HCT116 (cell line): ENCODE measurements around the gene RNF207. TPM values are rescaled to one million over a fixed set of nuclear protein-coding genes. Genes with fewer than 3 reads are reported as not detected.

Experiments used
- ATAC-seq: fragments of 200-7000 bp; cut with Tn5 transposase; 2 replicates; pipeline ENCODE4 v1.9.1; 2020; ENCODE audit warnings: mild to moderate bottlenecking, moderate library complexity
- BruUV-seq: library from RNA; stranded (reverse); fragments of 400-500 nt; replicated peaks from 2 replicates; lab custom pipeline; 2021; lab: Mats Ljungman, UMichigan
- CTCF ChIA-PET: fragments of 300-600 bp; sonication (Branson Sonifier 250); formaldehyde crosslinking; loops from one replicate; lab custom pipeline; 2021; ENCODE audit warnings: antibody characterized with exemption; lab: Charles Lee
- POLR2A ChIA-PET: fragments of 300-600, 350-600 bp; sonication (Branson Sonifier 250); formaldehyde crosslinking; loops from one replicate; lab custom pipeline; 2021; ENCODE audit warnings: antibody characterized with exemption; lab: Charles Lee
- RAD21 ChIA-PET, 2 experiments: fragments of 300-600 bp; sonication (Branson Sonifier 250); formaldehyde crosslinking; loops; one replicate each; lab custom pipeline; 2023; ENCODE audit warnings: low total read pairs in 2 of 2; ENCODE audit not compliant: uncharacterized antibody in 2 of 2, unreplicated experiment in 2 of 2, low non-redundant PET in 1 of 2; lab: Charles Lee
- DNase-seq: peaks from one replicate; pipeline ENCODE4 v3.0.0-alpha.2; 2010; ENCODE audit warnings: low read depth, low spot score
- H2AFZ ChIP-seq: fragments of 200-600 bp; shearing (Covaris generic), sonication (generic); 2 replicates; pipeline ENCODE4 v1.6.1; 2017; ENCODE audit warnings: low read depth, mixed run types, mixed read lengths, antibody characterized with exemption, low read length; ENCODE audit not compliant: poor library complexity, severe bottlenecking
- H3K27ac ChIP-seq: 2 replicates; pipeline ENCODE4 v1.5.1; 2012; ENCODE audit warnings: low read depth, low read length
- H3K27me3 ChIP-seq: fragments of 200-600 bp; sonication (generic); 2 replicates; pipeline ENCODE4 v1.6.1; 2016; ENCODE audit warnings: mixed run types, low read length, mixed read lengths; ENCODE audit not compliant: insufficient read depth
- H3K36me3 ChIP-seq, 2 experiments: fragments of 200-500 bp in 1 of 2; fragments of 200-600 bp in 1 of 2; sonication (Bioruptor generic) in 1 of 2; sonication (generic) in 1 of 2; 2 replicates each; pipeline versions ENCODE4 v1.5.1 to v1.6.1; 2014 to 2016; ENCODE audit warnings: low read length in 2 of 2, inconsistent platforms in 1 of 2, mixed read lengths in 1 of 2, mixed run types in 1 of 2; ENCODE audit not compliant: insufficient read depth in 2 of 2, control insufficient read depth in 1 of 2
- H3K4me1 ChIP-seq, 2 experiments: fragments of 200-600 bp in 1 of 2; sonication (generic) in 1 of 2; 2 replicates each; pipeline versions ENCODE4 v1.5.1 to v1.6.1; 2012 to 2017; ENCODE audit warnings: low read length in 2 of 2, inconsistent platforms in 1 of 2, mild to moderate bottlenecking in 1 of 2, mixed read lengths in 1 of 2, mixed run types in 1 of 2, moderate library complexity in 1 of 2; ENCODE audit not compliant: insufficient read depth in 2 of 2, control insufficient read depth in 1 of 2
- H3K4me2 ChIP-seq: fragments of 200-600 bp; sonication (generic); 2 replicates; pipeline ENCODE4 v1.6.1; 2017; ENCODE audit warnings: mixed run types, low read length, mixed read lengths
- H3K4me3 ChIP-seq, 2 experiments: fragments of 200-600 bp in 1 of 2; sonication (generic) in 1 of 2; replicated peaks in 1 of 2; 2 replicates each; pipeline ENCODE4 v1.5.1; 2011 to 2016; ENCODE audit warnings: low read length in 2 of 2, control low read depth in 1 of 2, low read depth in 1 of 2, mild to moderate bottlenecking in 1 of 2, mixed read lengths in 1 of 2, mixed run types in 1 of 2
- H3K79me2 ChIP-seq: fragments of 200-600 bp; sonication (generic); 2 replicates; pipeline ENCODE4 v1.6.1; 2017; ENCODE audit warnings: mild to moderate bottlenecking, mixed run types, low read length, moderate library complexity, mixed read lengths; ENCODE audit not compliant: insufficient read depth
- H3K9ac ChIP-seq: fragments of 200-600 bp; sonication (generic); 2 replicates; pipeline ENCODE4 v1.6.1; 2016; ENCODE audit warnings: low read length, mixed read lengths
- H3K9me2 ChIP-seq: fragments of 200-600 bp; sonication (generic), shearing (Covaris generic); 2 replicates; pipeline ENCODE4 v1.6.1; 2017; ENCODE audit warnings: mixed run types, mild to moderate bottlenecking, moderate library complexity; ENCODE audit not compliant: insufficient read depth
- H3K9me3 ChIP-seq, 2 experiments: fragments of 200-500 bp in 1 of 2; fragments of 200-600 bp in 1 of 2; sonication (Bioruptor generic) in 1 of 2; sonication (generic) in 1 of 2; 2 replicates each; pipeline ENCODE4 v1.6.1; 2014 to 2017; ENCODE audit warnings: low read length in 2 of 2, mixed read lengths in 2 of 2, inconsistent platforms in 1 of 2, low read depth in 1 of 2, mild to moderate bottlenecking in 1 of 2, mixed run types in 1 of 2, moderate library complexity in 1 of 2; ENCODE audit not compliant: control insufficient read depth in 1 of 2, insufficient read depth in 1 of 2
- H4K20me1 ChIP-seq: fragments of 200-600 bp; sonication (generic), shearing (Covaris generic); 2 replicates; pipeline ENCODE4 v1.6.1; 2017; ENCODE audit warnings: mixed run types, mild to moderate bottlenecking, moderate library complexity; ENCODE audit not compliant: insufficient read depth
- CBX3 ChIP-seq: IDR thresholded peaks from 2 replicates; pipeline ENCODE4 v1.6.1; 2012; ENCODE audit warnings: low read depth
- CEBPB ChIP-seq: IDR thresholded peaks from 2 replicates; pipeline ENCODE4 v1.6.1; 2012; ENCODE audit warnings: low read depth
- CTCF ChIP-seq, 3 experiments: fragments of 200-600 bp in 1 of 3; sonication (generic) in 1 of 3; IDR thresholded peaks in 2 of 3; conservative IDR thresholded peaks in 1 of 3; 2 replicates each; pipeline ENCODE4 v1.5.1; 2012 to 2017; ENCODE audit warnings: low read depth in 2 of 3, low read length in 2 of 3, antibody characterized with exemption in 1 of 3, borderline replicate concordance in 1 of 3, control low read depth in 1 of 3, mild to moderate bottlenecking in 1 of 3, mixed read lengths in 1 of 3, mixed run types in 1 of 3, moderate library complexity in 1 of 3; ENCODE audit not compliant: insufficient read depth in 1 of 3
- EGR1 ChIP-seq: IDR thresholded peaks from 2 replicates; pipeline ENCODE4 v1.6.1; 2012; ENCODE audit warnings: low read depth
- EZH2 ChIP-seq: fragments of 200-600 bp; sonication (generic); IDR thresholded peaks from 2 replicates; pipeline ENCODE4 v1.6.1; 2017; ENCODE audit warnings: antibody characterized with exemption, mixed run types
- EZH2phosphoT487 ChIP-seq: fragments of 200-600 bp; IDR thresholded peaks from 2 replicates; pipeline ENCODE4 v1.6.1; 2018; ENCODE audit warnings: antibody characterized with exemption, borderline replicate concordance
- JUND ChIP-seq: IDR thresholded peaks from 2 replicates; pipeline ENCODE4 v1.6.1; 2012
- MAX ChIP-seq: IDR thresholded peaks from 2 replicates; pipeline ENCODE4 v1.6.1; 2012
- POLR2AphosphoS5 ChIP-seq: IDR thresholded peaks from 2 replicates; pipeline ENCODE4 v1.6.1; 2011; ENCODE audit warnings: mild to moderate bottlenecking, low read depth, low read length, moderate library complexity
- RAD21 ChIP-seq: IDR thresholded peaks from 2 replicates; pipeline ENCODE4 v1.6.1; 2012; ENCODE audit warnings: low read depth, mild to moderate bottlenecking
- REST ChIP-seq: IDR thresholded peaks from 2 replicates; pipeline ENCODE4 v1.6.1; 2012; ENCODE audit warnings: low read depth
- SIN3A ChIP-seq: IDR thresholded peaks from 2 replicates; pipeline ENCODE4 v1.6.1; 2012; ENCODE audit warnings: low read depth
- SP1 ChIP-seq: IDR thresholded peaks from 2 replicates; pipeline ENCODE4 v1.6.1; 2012; ENCODE audit warnings: low read depth
- TCF7L2 ChIP-seq: IDR thresholded peaks from 2 replicates; pipeline ENCODE4 v1.7.0; 2011; ENCODE audit warnings: borderline replicate concordance, inconsistent platforms; ENCODE audit not compliant: insufficient read depth, insufficient read length; ENCODE audit errors: extremely low read depth
- YY1 ChIP-seq: IDR thresholded peaks from 2 replicates; pipeline ENCODE4 v1.6.1; 2011; ENCODE audit warnings: low read length, low read depth, moderate library complexity, mild to moderate bottlenecking; ENCODE audit not compliant: insufficient replicate concordance; ENCODE audit errors: extremely low read depth
- ZBTB33 ChIP-seq: IDR thresholded peaks from 2 replicates; pipeline ENCODE4 v1.6.1; 2011; ENCODE audit warnings: mild to moderate bottlenecking, low read length, moderate library complexity; ENCODE audit not compliant: insufficient replicate concordance; ENCODE audit errors: extremely low read depth
- intact Hi-C: fragments of 100-400 bp; cut with micrococcal nuclease; formaldehyde crosslinking; loops from 2 replicates; pipeline ENCODE4 v1.10.0; 2022
- total RNA-seq: library from RNA; stranded (reverse); gene quantifications from one replicate; pipeline ENCODE4 v1.2.1, GENCODE V29; 2021; ENCODE audit not compliant: unreplicated experiment

The RNF207 gene
- total RNA-seq, 1 experiment from 2014 or later, result 61.2 TPM

- TF ChIP-seq MAX (no peak), JUND (no peak), ZBTB33 (no peak)
- TF ChIP-seq, all 23 proteins: peak for 0
These were observed 42.5 kb upstream of the RNF207 start (continued) for GRCh38 chr1:6163191-6163972.

GRCh38 chr1:6163973-6164617 is 41.8 kb upstream of the RNF207 start:
- H3K9me2 ChIP-seq, result no peaks in the 10 kb centered on the region
- no peak for DNase-seq
- H3K4me3 ChIP-seq, result no peak overlapping the region
- ChIA-PET CTCF (no interaction called here), RAD21 (no interaction called here), POLR2A (no interaction called here)
- no peak overlapping the region for H3K27ac ChIP-seq
- no peak overlapping the region for H3K9ac ChIP-seq
- no TSS peak for BruUV-seq
- no peaks in the 10 kb centered on the region for H3K27me3 ChIP-seq
- ATAC-seq, result no peak
- no peaks in the 10 kb centered on the region for H3K36me3 ChIP-seq
- intact Hi-C loops, result no loop called here
- no peaks in the 10 kb centered on the region for H3K79me2 ChIP-seq
- H2AFZ ChIP-seq, result no peak overlapping the region
- no peaks in the 10 kb centered on the region for H4K20me1 ChIP-seq
- H3K4me1 ChIP-seq, result no peaks in the 10 kb centered on the region
- no peaks in the 10 kb centered on the region for H3K9me3 ChIP-seq
- no peak overlapping the region for H3K4me2 ChIP-seq
- TF ChIP-seq CTCF (IDR thresholded peaks at IDR 0.05 in 2 of 3, conservative IDR thresholded peaks at IDR 0.05 in 1 of 3; ENCODE audit: borderline replicate concordance in 1 of 3, insufficient read depth in 1 of 3, low read depth in 2 of 3, low read length in 2 of 3), result no peak
- TF ChIP-seq SP1, result no peak
- TF ChIP-seq SIN3A, result no peak
- no peak for TF ChIP-seq RAD21
- TF ChIP-seq EGR1, result no peak
- no peak for TF ChIP-seq POLR2AphosphoS5
- TF ChIP-seq TCF7L2, result no peak
- no peak for TF ChIP-seq EZH2
- TF ChIP-seq REST, result no peak
- no peak for TF ChIP-seq YY1
- TF ChIP-seq CEBPB, result no peak
- TF ChIP-seq EZH2phosphoT487, result no peak
- TF ChIP-seq MAX, result no peak
- no peak for TF ChIP-seq CBX3
